PC-3 (cell line): ENCODE results near the gene TNFSF15. TPM values are rescaled to one million over a fixed set of nuclear protein-coding genes. Genes with fewer than 3 reads are reported as not detected.

Experiments used
- ATAC-seq: fragments of 200-7000 bp; cut with Tn5 transposase; 2 replicates; pipeline ENCODE4 v1.9.1; 2020; ENCODE audit warnings: mild to moderate bottlenecking, moderate library complexity
- BruUV-seq: library from RNA; stranded (reverse); fragments of 400-500 nt; replicated peaks from 2 replicates; lab custom pipeline; 2021; lab: Mats Ljungman, UMichigan
- CTCF ChIA-PET: fragments of 300-600 bp; sonication (Branson Sonifier 250); formaldehyde crosslinking; loops from one replicate; lab custom pipeline; 2022; ENCODE audit warnings: antibody characterized with exemption; lab: Charles Lee
- POLR2A ChIA-PET: fragments of 300-600 bp; sonication (Branson Sonifier 250); formaldehyde crosslinking; loops from one replicate; lab custom pipeline; 2022; ENCODE audit warnings: antibody characterized with exemption; ENCODE audit not compliant: unreplicated experiment; lab: Charles Lee
- DNase-seq: peaks from one replicate; pipeline ENCODE4 v3.0.0-alpha.2; 2015
- H2AFZ ChIP-seq: fragments of 300-600 bp; sonication (generic); 2 replicates; pipeline ENCODE4 v1.6.0; 2016; ENCODE audit warnings: antibody characterized with exemption, low read length
- H3F3A ChIP-seq: fragments of 300-600 bp; sonication (generic); one replicate; pipeline ENCODE4 v1.6.0; 2017; ENCODE audit warnings: antibody characterized with exemption, low read length, control low read depth, mild to moderate bottlenecking; ENCODE audit not compliant: unreplicated experiment
- H3K27ac ChIP-seq: fragments of 300-600 bp; sonication (generic); 2 replicates; pipeline ENCODE4 v1.5.1; 2016; ENCODE audit warnings: mild to moderate bottlenecking, low read length
- H3K27me3 ChIP-seq: fragments of 300-600 bp; sonication (generic); 2 replicates; pipeline ENCODE4 v1.6.1; 2016; ENCODE audit warnings: low read length, mixed read lengths
- H3K36me3 ChIP-seq: fragments of 300-600 bp; sonication (generic); 2 replicates; pipeline ENCODE4 v1.6.1; 2016; ENCODE audit warnings: low read depth, mixed run types, low read length, mixed read lengths
- H3K4me1 ChIP-seq: fragments of 300-600 bp; sonication (generic); 2 replicates; pipeline ENCODE4 v1.5.1; 2016; ENCODE audit warnings: low read length; ENCODE audit not compliant: insufficient read depth
- H3K4me2 ChIP-seq: fragments of 300-600 bp; sonication (generic); 2 replicates; pipeline ENCODE4 v1.6.0; 2016; ENCODE audit warnings: low read length
- H3K4me3 ChIP-seq: fragments of 300-600 bp; sonication (generic); 2 replicates; pipeline ENCODE4 v1.5.1; 2016; ENCODE audit warnings: mild to moderate bottlenecking, low read length, mixed read lengths
- H3K79me2 ChIP-seq: fragments of 300-600 bp; sonication (generic); 2 replicates; pipeline ENCODE4 v1.6.1; 2017; ENCODE audit warnings: low read length, mixed read lengths
- H3K9ac ChIP-seq: fragments of 300-600 bp; sonication (generic); 2 replicates; pipeline ENCODE4 v1.6.0; 2016; ENCODE audit warnings: mild to moderate bottlenecking, low read length
- H3K9me2 ChIP-seq: fragments of 300-600 bp; sonication (generic); replicated peaks from 2 replicates; pipeline ENCODE4 v1.6.1; 2016; ENCODE audit warnings: mixed run types, low read length, mixed read lengths
- H3K9me3 ChIP-seq: fragments of 300-600 bp; sonication (generic); 2 replicates; pipeline ENCODE4 v1.6.1; 2016; ENCODE audit warnings: low read length, mixed read lengths
- H4K20me1 ChIP-seq: fragments of 300-600 bp; sonication (generic); 2 replicates; pipeline ENCODE4 v1.6.1; 2016; ENCODE audit warnings: low read length, mixed read lengths
- CTCF ChIP-seq: fragments of 300-600 bp; sonication (generic); conservative IDR thresholded peaks from 2 replicates; pipeline ENCODE4 v1.5.1; 2017; ENCODE audit warnings: antibody characterized with exemption, low read depth, mild to moderate bottlenecking, low read length
- EZH2 ChIP-seq: fragments of 300-600 bp; sonication (generic); IDR thresholded peaks from one replicate; pipeline ENCODE4 v1.6.1; 2017; ENCODE audit warnings: antibody characterized with exemption, mild to moderate bottlenecking, low read length; ENCODE audit not compliant: unreplicated experiment
- EZH2phosphoT487 ChIP-seq: fragments of 300-600 bp; sonication (generic); IDR thresholded peaks from 2 replicates; pipeline ENCODE4 v1.6.1; 2018; ENCODE audit warnings: mild to moderate bottlenecking, antibody characterized with exemption, low read length, borderline replicate concordance
- intact Hi-C: fragments of 100-400 bp; cut with micrococcal nuclease; formaldehyde crosslinking; loops from 2 replicates; pipeline ENCODE4 v1.9.0; 2023
- total RNA-seq: library from RNA; depleted of rRNA; stranded (reverse); fragments of >200 nt; gene quantifications from 2 replicates; pipeline ENCODE4 v1.2.3, GENCODE V29; 2014

TNFSF15 gene
- total RNA-seq, 1 experiment from 2014 or later = 2.2 TPM

GRCh38 chr9:114761523-114761922, 44.3 kb downstream of the TNFSF15 start:
- ATAC-seq = no peak
- CTCF ChIA-PET = no interaction called here
- no peaks in the 10 kb centered on the region for H4K20me1 ChIP-seq

GRCh38 chr9:114759512-114760341, 46.1 kb downstream of the TNFSF15 start:
- DNase-seq (no peak), ATAC-seq (no peak)
- no peak for TF ChIP-seq EZH2
- no peak for TF ChIP-seq EZH2phosphoT487
- Histone ChIP-seq H3K4me2 (no peak overlapping the region), H2AFZ (no peak overlapping the region), H3K9me2 (no peaks in the 10 kb centered on the region), H3K27ac (no peak overlapping the region), H3K36me3 (no peaks in the 10 kb centered on the region), H3F3A (no peaks in the 10 kb centered on the region), H4K20me1 (no peaks in the 10 kb centered on the region), H3K9ac (no peak overlapping the region), H3K4me3 (no peak overlapping the region), H3K27me3 (no peaks in the 10 kb centered on the region), H3K79me2 (no peaks in the 10 kb centered on the region), H3K4me1 (no peaks in the 10 kb centered on the region), H3K9me3 (no peaks in the 10 kb centered on the region)
- intact Hi-C loops = no loop called here
- POLR2A ChIA-PET = no interaction called here
- CTCF ChIA-PET = no interaction called here
- BruUV-seq = no TSS peak

More at GRCh38 chr9:114761523-114761922, 44.3 kb downstream of the TNFSF15 start:
- Histone ChIP-seq H3K4me2 (no peak overlapping the region), H2AFZ (no peak overlapping the region), H3K9ac (no peak overlapping the region), H3K9me3 (no peaks in the 10 kb centered on the region), H3K27ac (no peak overlapping the region), H3K27me3 (no peaks in the 10 kb centered on the region), H3K4me1 (no peaks in the 10 kb centered on the region), H3K79me2 (no peaks in the 10 kb centered on the region), H3K36me3 (no peaks in the 10 kb centered on the region), H3K9me2 (no peaks in the 10 kb centered on the region), H3F3A (no peaks in the 10 kb centered on the region), H3K4me3 (no peak overlapping the region)
- BruUV-seq = no TSS peak
- POLR2A ChIA-PET = no interaction called here
- no peak for TF ChIP-seq EZH2phosphoT487
- TF ChIP-seq CTCF = no peak
- no peak for TF ChIP-seq EZH2
- intact Hi-C loops = no loop called here
- DNase-seq = no peak

GRCh38 chr9:114757984-114758383, 47.9 kb downstream of the TNFSF15 start:
- Histone ChIP-seq H3K79me2 (no peaks in the 10 kb centered on the region), H3K27me3 (no peaks in the 10 kb centered on the region), H3K9me2 (no peaks in the 10 kb centered on the region), H3K4me3 (no peak overlapping the region), H3K9me3 (no peaks in the 10 kb centered on the region), H3F3A (no peaks in the 10 kb centered on the region), H3K4me1 (no peaks in the 10 kb centered on the region), H3K9ac (no peak overlapping the region), H3K27ac (no peak overlapping the region), H3K36me3 (no peaks in the 10 kb centered on the region), H3K4me2 (no peak overlapping the region), H4K20me1 (no peaks in the 10 kb centered on the region), H2AFZ (no peak overlapping the region)
- intact Hi-C loops = no loop called here
- ATAC-seq (no peak), DNase-seq (no peak)
- ChIA-PET POLR2A (no interaction called here), CTCF (no interaction called here)
- BruUV-seq = no TSS peak
- TF ChIP-seq CTCF = no peak
- no peak for TF ChIP-seq EZH2
- no peak for TF ChIP-seq EZH2phosphoT487
